ENCODE measurements around the gene NOD1.
"Not testable (repeated sequence)": the region's sequence is repeated elsewhere in the genome, so short reads cannot be mapped to it uniquely, and the experiment has no call there.

The NOD1 gene

GRCh38 chr7:30390736-30391636 is 87.6 kb downstream of the NOD1 start:
- H2AFZ ChIP-seq (ENCODE audit: low read depth, low read length) = no peak overlapping the region
- H3K36me3 ChIP-seq (ENCODE audit: insufficient read depth, low read length) = peaks cover 6% of the 10 kb centered on the region; the same call in 1 of the 2 replicates
- no peak overlapping the region for H3K9ac ChIP-seq (ENCODE audit: low read depth, low read length)
- no peaks in the 10 kb centered on the region for H3K9me3 ChIP-seq (ENCODE audit: insufficient read depth, low read length, severe bottlenecking)
- no peaks in the 10 kb centered on the region for H3K4me1 ChIP-seq (ENCODE audit: insufficient read depth, low read length)
- DNase-seq (no peak), ATAC-seq (ENCODE audit: insufficient read depth, low read depth) (no peak)
- no peak overlapping the region for H3K4me2 ChIP-seq (ENCODE audit: insufficient read depth, low read length)
- H3K79me2 ChIP-seq (ENCODE audit: insufficient read depth, low read length) = no peaks in the 10 kb centered on the region
- H3K27me3 ChIP-seq (ENCODE audit: insufficient read depth, low read length, poor library complexity) = no peaks in the 10 kb centered on the region
- no peak for TF ChIP-seq EZH2 (IDR thresholded peaks at IDR 0.05; ENCODE audit: borderline replicate concordance, low read depth, low read length, severe bottlenecking)
- no peak for TF ChIP-seq CTCF (IDR thresholded peaks at IDR 0.05; ENCODE audit: borderline replicate concordance, extremely low read depth, low read length, poor library complexity, severe bottlenecking)
- H4K20me1 ChIP-seq (ENCODE audit: insufficient read depth, low read length) = no peaks in the 10 kb centered on the region
- H3K27ac ChIP-seq (ENCODE audit: low read length) = no peak overlapping the region
- H3K4me3 ChIP-seq (ENCODE audit: low read depth in 1 of 2, low read length in 2 of 2) = no peak overlapping the region

GRCh38 chr7:30389791-30390190 is 88.8 kb downstream of the NOD1 start:
- no peaks in the 10 kb centered on the region for H3K79me2 ChIP-seq (ENCODE audit: insufficient read depth, low read length)
- H3K27ac ChIP-seq (ENCODE audit: low read length) = no peak overlapping the region
- peaks cover 6% of the 10 kb centered on the region; the same call in 1 of the 2 replicates for H3K36me3 ChIP-seq (ENCODE audit: insufficient read depth, low read length)
- no peak overlapping the region for H2AFZ ChIP-seq (ENCODE audit: low read depth, low read length)
- no peak overlapping the region for H3K4me2 ChIP-seq (ENCODE audit: insufficient read depth, low read length)
- TF ChIP-seq CTCF (IDR thresholded peaks at IDR 0.05; ENCODE audit: borderline replicate concordance, extremely low read depth, low read length, poor library complexity, severe bottlenecking) = no peak
- H3K9ac ChIP-seq (ENCODE audit: low read depth, low read length) = no peak overlapping the region
- H3K4me1 ChIP-seq (ENCODE audit: insufficient read depth, low read length) = no peaks in the 10 kb centered on the region
- no peaks in the 10 kb centered on the region for H3K27me3 ChIP-seq (ENCODE audit: insufficient read depth, low read length, poor library complexity)
- DNase-seq (no peak), ATAC-seq (ENCODE audit: insufficient read depth, low read depth) (no peak)
- H4K20me1 ChIP-seq (ENCODE audit: insufficient read depth, low read length) = no peaks in the 10 kb centered on the region
- no peak overlapping the region for H3K4me3 ChIP-seq (ENCODE audit: low read depth in 1 of 2, low read length in 2 of 2)
- H3K9me3 ChIP-seq (ENCODE audit: insufficient read depth, low read length, severe bottlenecking) = no peaks in the 10 kb centered on the region

- ATAC-seq (ENCODE audit: insufficient read depth, low read depth) (no peak), DNase-seq (no peak)
- Histone ChIP-seq H3K4me3 (ENCODE audit: low read depth in 1 of 2, low read length in 2 of 2) (no peak overlapping the region), H2AFZ (ENCODE audit: low read depth, low read length) (no peak overlapping the region), H3K36me3 (ENCODE audit: insufficient read depth, low read length) (0 out of 2 replicates have a peak, but pooled peaks cover 3% of the 10 kb centered on the region), H3K9me3 (ENCODE audit: insufficient read depth, low read length, severe bottlenecking) (no peaks in the 10 kb centered on the region), H3K27ac (ENCODE audit: low read length) (no peak overlapping the region), H3K79me2 (ENCODE audit: insufficient read depth, low read length) (no peaks in the 10 kb centered on the region), H3K9ac (ENCODE audit: low read depth, low read length) (no peak overlapping the region), H4K20me1 (ENCODE audit: insufficient read depth, low read length) (no peaks in the 10 kb centered on the region), H3K4me1 (ENCODE audit: insufficient read depth, low read length) (no peaks in the 10 kb centered on the region), H3K4me2 (ENCODE audit: insufficient read depth, low read length) (no peak overlapping the region), H3K27me3 (ENCODE audit: insufficient read depth, low read length, poor library complexity) (no peaks in the 10 kb centered on the region)
- TF ChIP-seq CTCF (IDR thresholded peaks at IDR 0.05; ENCODE audit: borderline replicate concordance, extremely low read depth, low read length, poor library complexity, severe bottlenecking) = no peak
- TF ChIP-seq EZH2 (IDR thresholded peaks at IDR 0.05; ENCODE audit: borderline replicate concordance, low read depth, low read length, severe bottlenecking) = no peak
These were observed 96.0 kb downstream of the NOD1 start for GRCh38 chr7:30382607-30383006.

- not testable (repeated sequence) for H4K20me1 ChIP-seq (ENCODE audit: insufficient read depth, low read length); H3K4me2 ChIP-seq (ENCODE audit: insufficient read depth, low read length); H3K9me3 ChIP-seq (ENCODE audit: insufficient read depth, low read length, severe bottlenecking); H3K9ac ChIP-seq (ENCODE audit: low read depth, low read length); H3K27me3 ChIP-seq (ENCODE audit: insufficient read depth, low read length, poor library complexity); ATAC-seq (ENCODE audit: insufficient read depth, low read depth); H3K4me3 ChIP-seq (ENCODE audit: low read depth in 1 of 2, low read length in 2 of 2); H2AFZ ChIP-seq (ENCODE audit: low read depth, low read length); H3K79me2 ChIP-seq (ENCODE audit: insufficient read depth, low read length); H3K27ac ChIP-seq (ENCODE audit: low read length); DNase-seq; H3K4me1 ChIP-seq (ENCODE audit: insufficient read depth, low read length); H3K36me3 ChIP-seq (ENCODE audit: insufficient read depth, low read length)
These were observed 97.8 kb downstream of the NOD1 start for GRCh38 chr7:30380824-30381223.
